Immature natural killer cell (primary cell): ENCODE measurements around the gene UBE2D3. TPM values are rescaled to one million over a fixed set of nuclear protein-coding genes. Genes with fewer than 3 reads are reported as not detected.

Source experiments
- DNase-seq, 3 donors: peaks; one replicate each; pipeline ENCODE4 v3.0.0; 2022; ENCODE audit warnings: mixed read lengths in 1 of 3
- H3K27ac Mint-ChIP-seq, 6 donors: one replicate each; pipeline ENCODE4 v1.8.0; 2020; ENCODE audit warnings: mixed read lengths in 6 of 6, mild to moderate bottlenecking in 5 of 6, inconsistent platforms in 4 of 6, moderate library complexity in 3 of 6
- H3K27me3 Mint-ChIP-seq, 3 donors: one replicate each; pipeline ENCODE4 v1.8.0; 2020 to 2021; ENCODE audit warnings: low read depth in 3 of 3, mild to moderate bottlenecking in 3 of 3, mixed read lengths in 3 of 3, moderate library complexity in 3 of 3, inconsistent platforms in 1 of 3
- H3K36me3 Mint-ChIP-seq, 3 donors: one replicate each; pipeline ENCODE4 v1.8.0; 2020; ENCODE audit warnings: mixed read lengths in 3 of 3, inconsistent platforms in 2 of 3, mild to moderate bottlenecking in 2 of 3
- H3K4me1 Mint-ChIP-seq, 2 donors: one replicate each; pipeline ENCODE4 v1.8.0; 2020; ENCODE audit warnings: inconsistent platforms in 2 of 2, mild to moderate bottlenecking in 2 of 2, mixed read lengths in 2 of 2, moderate library complexity in 1 of 2
- H3K4me3 Mint-ChIP-seq, 5 donors: one replicate each; pipeline ENCODE4 v1.8.0; 2020; ENCODE audit warnings: mild to moderate bottlenecking in 5 of 5, mixed read lengths in 5 of 5, inconsistent platforms in 3 of 5, moderate library complexity in 3 of 5
- H3K9me3 Mint-ChIP-seq, 6 donors: one replicate each; pipeline ENCODE4 v1.8.0; 2020; ENCODE audit warnings: mild to moderate bottlenecking in 6 of 6, mixed read lengths in 6 of 6, inconsistent platforms in 4 of 6, moderate library complexity in 3 of 6
- polyA plus RNA-seq, 3 donors: library from polyadenylated mRNA; unstranded; fragments of 300-500 nt; fragmentation: Illumina TruSeq; gene quantifications; one replicate each; pipeline ENCODE4 v1.2.3, GENCODE V29; 2021

The UBE2D3 gene
- polyA plus RNA-seq, 3 donors from 2014 or later = 411 to 718 (median 463) TPM

DNA sequence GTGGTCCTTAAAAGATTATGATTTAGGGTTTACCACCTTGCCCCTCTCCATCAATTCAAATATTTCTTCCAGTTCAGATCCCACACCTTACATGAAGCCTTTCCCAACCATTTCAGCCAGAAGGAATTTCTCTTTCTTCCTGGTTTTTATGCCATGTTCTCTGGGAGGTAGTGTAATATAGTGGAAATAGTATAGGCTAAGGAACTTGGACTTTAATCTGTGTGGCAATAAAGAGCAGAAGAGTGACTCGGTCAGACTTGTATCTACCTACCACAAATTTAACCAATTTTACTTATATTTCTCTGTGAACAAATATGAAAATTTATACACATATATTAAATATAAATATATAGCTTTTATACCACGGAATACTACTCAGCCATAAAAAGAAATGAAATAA, 23.0 kb upstream of the UBE2D3 start:
- Mint-ChIP-seq H3K36me3 (peaks cover 0 to 3% (median 0%) of the 10 kb centered on the region in 3 donors), H3K9me3 (no peaks in the 10 kb centered on the region), H3K4me1 (peaks cover 8 to 13% of the 10 kb centered on the region in 2 donors), H3K4me3 (no peak overlapping the region), H3K27me3 (peaks cover 0 to 3% (median 0%) of the 10 kb centered on the region in 3 donors), H3K27ac (no peak overlapping the region)
- DNase-seq = no peak

DNA sequence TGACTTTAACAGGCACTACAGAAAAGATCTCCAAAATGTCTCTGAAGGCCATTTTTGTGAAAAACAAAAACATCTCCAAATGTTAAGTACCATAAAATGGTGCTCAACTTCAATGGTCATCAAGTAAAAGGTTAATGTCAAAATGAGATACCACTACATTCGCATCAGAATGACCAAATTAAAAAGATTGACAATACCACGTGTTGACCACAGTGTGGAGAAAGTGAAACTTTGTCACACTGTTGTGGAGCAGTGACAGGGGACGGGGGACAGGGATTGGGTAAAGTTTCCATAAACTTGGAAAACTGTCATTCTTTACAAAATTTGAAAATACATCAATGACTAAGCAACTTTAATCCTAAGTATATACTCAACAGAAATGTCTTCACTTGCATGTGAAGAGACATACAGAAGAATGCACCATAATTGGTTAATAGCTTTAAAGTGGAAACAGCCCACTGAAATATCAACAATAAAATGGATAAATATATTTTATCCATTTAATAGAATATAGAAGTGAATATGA, 22.3 kb upstream of the UBE2D3 start:
- Mint-ChIP-seq H3K36me3 (peaks cover 0 to 3% (median 0%) of the 10 kb centered on the region in 3 donors), H3K4me1 (peaks cover 8 to 13% of the 10 kb centered on the region in 2 donors), H3K4me3 (no peak overlapping the region), H3K9me3 (no peaks in the 10 kb centered on the region), H3K27me3 (peaks cover 0 to 3% (median 0%) of the 10 kb centered on the region in 3 donors), H3K27ac (no peak overlapping the region)
- DNase-seq = peak in 1 of 3 donors; percentile 11

DNA sequence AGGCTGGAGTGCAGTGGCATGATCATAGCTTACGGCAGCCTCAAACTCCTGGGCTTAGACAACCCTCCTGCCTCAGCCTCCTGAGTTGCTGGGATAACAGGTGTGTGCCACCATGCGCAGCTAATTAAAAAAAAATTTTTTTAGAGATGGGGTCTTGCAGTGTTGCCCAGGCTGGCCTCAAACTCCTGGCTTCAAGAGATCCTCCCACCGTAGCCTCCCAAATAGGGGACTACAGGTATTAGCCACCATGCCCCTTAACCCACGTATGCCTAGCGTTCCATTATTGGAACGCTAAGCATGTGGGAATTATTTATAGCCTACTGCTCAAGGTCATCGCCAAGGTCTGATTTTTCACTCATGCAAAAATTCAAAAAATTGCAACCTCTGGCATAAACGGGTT, 20.3 kb upstream of the UBE2D3 start:
- Mint-ChIP-seq H3K27ac (no peak overlapping the region), H3K4me1 (peaks cover 8 to 13% of the 10 kb centered on the region in 2 donors), H3K4me3 (no peak overlapping the region), H3K36me3 (peaks cover 0 to 8% (median 0%) of the 10 kb centered on the region in 3 donors), H3K9me3 (no peaks in the 10 kb centered on the region), H3K27me3 (peaks cover 0 to 3% (median 0%) of the 10 kb centered on the region in 3 donors)
- DNase-seq = no peak

DNA sequence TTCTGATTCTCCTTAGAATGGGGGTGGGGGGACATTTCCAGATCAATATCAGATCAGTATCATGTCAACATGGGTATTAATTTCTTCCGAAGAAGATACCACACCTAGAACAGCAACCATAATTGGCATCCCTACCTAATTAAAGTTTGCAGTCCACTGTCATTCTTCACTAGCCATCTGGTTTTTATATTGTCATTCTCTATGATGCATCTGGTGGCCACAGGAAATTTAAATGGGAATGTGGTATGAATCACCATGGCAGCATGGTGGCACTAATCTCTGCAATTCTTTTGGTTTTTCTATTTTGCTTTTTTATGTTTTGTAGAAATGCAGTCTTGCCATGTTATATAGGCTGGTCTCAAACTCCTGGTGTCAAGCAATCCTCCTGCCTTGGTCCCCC, 16.6 kb upstream of the UBE2D3 start:
- no peaks in the 10 kb centered on the region for H3K9me3 Mint-ChIP-seq
- peaks cover 3 to 4% of the 10 kb centered on the region in 2 donors for H3K4me1 Mint-ChIP-seq
- no peak for DNase-seq
- no peak overlapping the region for H3K4me3 Mint-ChIP-seq
- H3K27me3 Mint-ChIP-seq = peaks cover 0 to 3% (median 0%) of the 10 kb centered on the region in 3 donors
- H3K36me3 Mint-ChIP-seq = peaks cover 0 to 12% (median 11%) of the 10 kb centered on the region in 3 donors
- peak overlapping the region in 1 of 6 donors; percentile 17 for H3K27ac Mint-ChIP-seq

DNA sequence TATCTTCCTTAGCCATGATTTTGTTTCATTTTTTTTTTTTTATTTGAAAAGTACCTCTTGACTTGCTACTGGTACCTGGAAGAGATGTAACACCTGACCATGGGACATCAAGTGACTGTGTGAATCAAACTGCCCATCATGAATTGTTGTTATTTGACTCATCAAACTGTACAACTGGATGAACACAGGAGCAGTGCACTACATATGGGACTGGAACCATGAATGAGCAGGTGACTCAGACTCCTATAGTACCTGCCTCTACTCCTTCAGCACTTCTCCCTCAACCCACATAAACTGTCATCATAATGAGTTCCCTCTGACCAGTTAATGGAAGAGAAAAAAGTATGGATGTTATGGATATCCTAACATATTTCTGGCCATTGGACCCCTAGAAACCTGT, 15.9 kb upstream of the UBE2D3 start:
- Mint-ChIP-seq H3K27ac (no peak overlapping the region), H3K27me3 (no peaks in the 10 kb centered on the region), H3K4me1 (peaks cover 0 to 2% of the 10 kb centered on the region in 2 donors), H3K9me3 (no peaks in the 10 kb centered on the region), H3K36me3 (peaks cover 0 to 13% (median 11%) of the 10 kb centered on the region in 3 donors), H3K4me3 (no peak overlapping the region)
- no peak for DNase-seq

DNA sequence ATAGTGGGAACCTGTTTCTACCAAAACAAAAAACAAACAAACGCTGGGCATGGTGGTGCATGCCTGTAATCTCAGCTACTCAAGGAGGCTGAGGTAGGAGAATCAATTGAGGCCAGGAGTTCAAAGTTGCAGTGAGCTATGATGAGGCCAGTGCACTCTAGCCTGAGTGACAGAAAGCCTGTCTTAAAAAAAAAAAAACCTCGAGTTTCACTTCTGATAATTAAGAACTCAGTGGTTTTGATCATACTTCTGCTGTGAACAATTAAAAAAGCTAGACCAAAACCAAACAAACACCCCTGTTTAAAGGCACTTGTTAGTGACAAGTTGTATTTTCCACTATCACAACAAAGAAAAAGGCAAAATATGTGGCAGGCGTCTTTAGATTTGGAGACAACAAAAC, 15.0 kb upstream of the UBE2D3 start:
- H3K9me3 Mint-ChIP-seq = no peaks in the 10 kb centered on the region
- H3K4me1 Mint-ChIP-seq = peaks cover 0 to 5% of the 10 kb centered on the region in 2 donors
- H3K27ac Mint-ChIP-seq = peak overlapping the region in 2 of 6 donors; percentile 20 to 21
- no peak overlapping the region for H3K4me3 Mint-ChIP-seq
- DNase-seq = no peak
- no peaks in the 10 kb centered on the region for H3K27me3 Mint-ChIP-seq
- H3K36me3 Mint-ChIP-seq = peaks cover 0 to 13% (median 11%) of the 10 kb centered on the region in 3 donors

DNA sequence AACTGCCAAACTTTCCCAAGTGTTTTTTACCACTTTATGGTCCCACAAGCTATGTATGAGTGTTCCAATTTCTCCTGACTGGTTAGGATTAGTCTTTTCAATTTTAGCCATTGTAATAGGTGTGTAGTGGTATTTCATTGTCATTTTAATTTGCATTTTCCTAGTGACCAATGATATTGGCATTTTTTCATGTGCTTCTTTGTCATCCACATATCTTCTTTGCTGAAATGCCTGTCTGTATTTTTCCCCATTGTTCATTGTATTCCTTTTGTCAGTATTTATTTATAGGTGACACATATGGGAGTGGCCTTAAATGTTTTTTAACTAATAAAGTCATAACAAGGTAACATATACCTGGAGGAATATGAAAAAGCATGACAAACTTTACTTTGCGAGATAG, 9.2 kb upstream of the UBE2D3 start:
- H3K36me3 Mint-ChIP-seq = peaks cover 0 to 14% (median 9%) of the 10 kb centered on the region in 3 donors
- no peaks in the 10 kb centered on the region for H3K9me3 Mint-ChIP-seq
- no peak overlapping the region for H3K4me3 Mint-ChIP-seq
- peaks cover 3 to 5% of the 10 kb centered on the region in 2 donors for H3K4me1 Mint-ChIP-seq
- DNase-seq = no peak
- no peaks in the 10 kb centered on the region for H3K27me3 Mint-ChIP-seq
- H3K27ac Mint-ChIP-seq = no peak overlapping the region

DNA sequence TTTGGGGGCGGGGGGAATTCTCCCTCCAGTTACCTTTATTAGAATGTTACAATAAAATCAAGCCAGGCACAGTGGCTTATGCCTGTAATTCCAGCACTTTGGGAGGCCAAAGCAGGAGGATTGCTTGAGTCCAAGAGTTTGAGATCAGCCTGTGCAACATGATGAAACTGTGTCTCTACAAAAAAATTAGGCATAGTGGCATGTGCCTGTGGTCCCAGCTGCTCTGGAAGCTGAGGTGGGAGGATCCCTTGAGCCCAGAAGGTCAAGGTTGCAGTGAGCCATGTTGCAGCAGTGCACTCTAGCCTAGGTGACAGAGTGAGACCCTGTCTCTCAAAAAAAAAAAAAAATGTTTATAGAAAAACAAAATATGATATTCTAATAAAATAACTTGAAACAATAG, 5.3 kb upstream of the UBE2D3 start:
- DNase-seq = no peak
- Mint-ChIP-seq H3K27ac (peak overlapping the region in 1 of 6 donors; percentile 3), H3K27me3 (peaks cover 0 to 2% (median 0%) of the 10 kb centered on the region in 3 donors), H3K4me3 (no peak overlapping the region), H3K4me1 (peaks cover 15 to 17% of the 10 kb centered on the region in 2 donors), H3K9me3 (no peaks in the 10 kb centered on the region), H3K36me3 (peaks cover 0 to 3% (median 0%) of the 10 kb centered on the region in 3 donors)

DNA sequence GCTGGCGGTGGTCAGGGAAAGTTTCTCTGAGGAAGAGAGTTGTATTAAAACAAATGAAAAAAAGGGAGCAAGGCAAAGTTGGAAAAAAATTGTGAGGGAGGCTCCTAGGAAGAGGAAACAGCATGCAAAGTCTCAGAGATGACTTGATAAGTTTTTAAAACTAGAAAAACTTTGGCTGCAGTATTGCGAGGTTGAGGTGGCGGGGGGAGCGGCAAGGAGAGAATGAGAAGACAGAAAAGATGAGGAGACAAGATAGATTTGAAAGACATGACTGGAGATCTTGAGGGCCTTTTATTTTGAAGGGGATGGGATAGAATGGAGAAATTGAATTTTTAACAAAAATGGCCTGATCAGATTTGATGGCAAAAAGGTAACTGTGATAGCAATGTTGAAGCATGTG, 4.8 kb upstream of the UBE2D3 start:
- DNase-seq = no peak
- no peaks in the 10 kb centered on the region for H3K9me3 Mint-ChIP-seq
- no peak overlapping the region for H3K4me3 Mint-ChIP-seq
- peaks cover 0 to 3% (median 0%) of the 10 kb centered on the region in 3 donors for H3K36me3 Mint-ChIP-seq
- peaks cover 0 to 2% (median 0%) of the 10 kb centered on the region in 3 donors for H3K27me3 Mint-ChIP-seq
- peak overlapping the region in 3 of 6 donors; percentile 3 to 81 (median 58) for H3K27ac Mint-ChIP-seq
- H3K4me1 Mint-ChIP-seq = peaks cover 15 to 17% of the 10 kb centered on the region in 2 donors

DNA sequence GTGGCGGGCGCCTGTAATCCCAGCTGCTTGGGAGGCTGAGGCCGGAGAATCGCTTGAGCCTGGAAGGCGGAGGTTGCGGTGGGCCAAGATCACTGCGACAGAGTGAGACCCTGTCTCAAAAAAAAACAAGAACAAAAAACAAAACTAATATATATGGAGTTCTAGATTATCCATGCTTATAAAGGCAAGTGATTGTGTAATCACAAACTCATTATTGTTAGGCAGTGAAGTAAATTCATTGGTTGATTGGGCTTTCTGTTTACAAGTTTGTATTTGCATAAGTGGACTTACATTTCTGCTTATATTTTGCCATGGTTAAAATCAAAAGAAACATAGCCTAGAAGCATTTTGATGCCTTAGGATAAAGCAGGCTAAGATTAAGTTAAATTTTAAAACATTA, 2.5 kb upstream of the UBE2D3 start:
- no peaks in the 10 kb centered on the region for H3K36me3 Mint-ChIP-seq
- no peak overlapping the region for H3K27ac Mint-ChIP-seq
- no peak overlapping the region for H3K4me3 Mint-ChIP-seq

DNA sequence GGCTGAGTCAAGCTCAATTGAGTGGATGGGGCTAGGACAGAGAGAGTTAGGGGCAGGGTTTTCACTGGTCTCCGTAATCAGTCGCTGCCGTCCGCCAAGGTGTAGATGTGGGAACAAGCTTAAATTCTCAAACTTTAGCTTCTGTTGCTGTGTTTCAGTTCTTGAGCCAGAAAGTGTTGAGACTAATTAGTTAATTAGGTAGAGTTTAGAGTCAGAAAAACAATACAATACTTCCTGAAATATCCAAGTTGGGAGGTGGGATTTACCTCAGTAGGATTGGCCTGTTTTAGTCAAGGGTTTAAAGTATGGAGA, 1.1 kb upstream of the UBE2D3 start:
- Mint-ChIP-seq H3K36me3 (no peaks in the 10 kb centered on the region), H3K4me3 (no peak overlapping the region)

More for the DNA sequence above, 2.5 kb upstream of the UBE2D3 start:
- Mint-ChIP-seq H3K9me3 (no peaks in the 10 kb centered on the region), H3K27me3 (peaks cover 0 to 2% (median 0%) of the 10 kb centered on the region in 3 donors), H3K4me1 (peaks cover 15 to 17% of the 10 kb centered on the region in 2 donors)
- no peak for DNase-seq

DNA sequence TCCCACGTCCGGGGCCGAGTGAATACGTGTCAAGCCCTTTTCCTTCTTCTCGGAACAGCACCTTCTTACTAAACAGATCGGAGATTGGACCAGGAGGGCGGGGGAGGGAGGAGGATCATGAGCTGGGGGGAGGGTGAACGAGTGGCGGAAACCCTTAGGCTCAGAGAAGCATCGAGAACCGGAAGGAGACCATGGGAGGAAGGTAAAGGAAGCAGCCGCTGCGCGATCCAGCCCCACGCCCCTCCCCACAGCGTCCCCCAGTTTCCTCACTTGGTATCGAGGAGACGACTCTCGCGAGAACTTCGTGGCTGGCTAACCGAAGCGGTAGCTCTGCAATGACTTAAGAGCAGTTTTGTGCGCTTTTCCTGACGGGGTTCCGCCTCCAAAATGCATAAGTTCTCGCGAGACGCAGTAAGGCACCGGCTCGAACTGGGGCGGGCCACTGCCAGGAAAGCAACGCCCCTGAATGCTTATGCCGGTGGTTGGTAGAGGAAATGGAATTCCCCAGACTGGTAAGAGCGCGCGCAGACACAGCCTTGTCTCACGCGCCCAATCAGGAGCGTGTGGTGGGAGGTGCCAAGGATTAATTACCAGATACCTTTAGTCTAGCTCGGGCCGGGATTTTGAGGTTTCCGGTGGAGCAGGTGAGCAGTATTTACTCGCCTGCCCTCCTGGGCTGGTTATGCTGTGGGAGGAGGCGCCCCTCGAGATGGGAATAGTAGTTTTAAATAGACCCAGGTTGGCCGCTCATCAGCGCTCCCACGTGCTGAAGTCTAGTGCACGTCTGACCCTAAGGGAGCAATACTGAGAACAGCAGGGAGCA, 534 bp upstream of the UBE2D3 start:
- Mint-ChIP-seq H3K4me3 (no peak overlapping the region), H3K27me3 (peaks cover 0 to 2% (median 0%) of the 10 kb centered on the region in 3 donors), H3K9me3 (no peaks in the 10 kb centered on the region), H3K4me1 (peaks cover 15 to 17% of the 10 kb centered on the region in 2 donors), H3K27ac (no peak overlapping the region), H3K36me3 (peaks cover 0 to 2% (median 0%) of the 10 kb centered on the region in 3 donors)
- DNase-seq = peak; percentile 98 to 99 (median 99)

More for the DNA sequence above, 1.1 kb upstream of the UBE2D3 start:
- Mint-ChIP-seq H3K27ac (no peak overlapping the region), H3K4me1 (peaks cover 15 to 17% of the 10 kb centered on the region in 2 donors), H3K9me3 (no peaks in the 10 kb centered on the region), H3K27me3 (peaks cover 0 to 2% (median 0%) of the 10 kb centered on the region in 3 donors)
- DNase-seq = no peak

DNA sequence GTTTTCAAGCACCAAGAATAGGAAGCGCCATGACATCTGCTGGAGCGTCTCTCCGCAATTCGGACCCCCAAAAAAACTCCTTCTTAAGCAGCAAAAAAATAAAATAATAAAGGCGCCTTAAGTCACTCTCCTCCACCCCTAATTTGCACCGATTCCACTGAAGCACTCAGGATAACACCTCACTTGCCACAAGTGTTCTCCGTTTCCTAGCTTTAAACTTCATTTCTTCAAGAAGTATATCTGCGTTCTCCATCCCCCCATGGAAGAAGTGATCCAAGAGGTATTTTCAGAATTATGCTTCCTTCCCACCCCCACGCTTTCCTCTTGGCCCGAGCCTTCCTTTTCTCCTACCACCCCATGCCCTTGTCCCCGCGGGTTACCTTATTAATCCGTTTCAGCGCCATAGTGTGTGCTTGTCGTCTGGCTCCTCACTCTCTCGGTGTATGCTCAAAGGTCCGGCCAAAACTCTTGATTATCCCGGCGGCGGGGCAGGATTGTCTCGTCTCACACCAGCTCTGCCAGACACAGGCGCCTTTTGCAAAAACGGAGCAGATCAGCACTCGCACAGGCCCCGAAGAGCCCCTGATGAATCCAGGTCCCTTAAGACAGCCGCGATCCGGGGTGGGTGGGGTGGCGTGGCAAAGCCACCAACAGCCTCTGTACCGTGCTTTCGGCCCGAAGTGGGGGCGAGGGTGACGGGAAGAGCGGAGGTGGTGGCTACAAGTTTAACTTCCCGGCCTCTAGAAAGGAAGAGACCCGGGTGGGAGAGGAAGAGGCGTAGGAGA, 1.1 kb downstream of the UBE2D3 start:
- no peak for DNase-seq
- Mint-ChIP-seq H3K36me3 (peaks cover 0 to 3% (median 0%) of the 10 kb centered on the region in 3 donors), H3K9me3 (no peaks in the 10 kb centered on the region), H3K4me1 (peaks cover 12 to 17% of the 10 kb centered on the region in 2 donors), H3K4me3 (no peak overlapping the region), H3K27me3 (peaks cover 0 to 2% (median 0%) of the 10 kb centered on the region in 3 donors), H3K27ac (no peak overlapping the region)
